Anterior cingulate cortex (tissue), 58 donors: Measurements from ENCODE around the gene ZNF264.
"Not testable (repeated sequence)": the region's sequence is repeated elsewhere in the genome, so short reads cannot be mapped to it uniquely, and the experiment has no call there.

Source experiments
- DNase-seq, 58 donors: peaks; one replicate each; lab custom pipeline; 2025; lab: John Stamatoyannopoulos, UW

Gene ZNF264

GRCh38 chr19:57191141-57192076 is at the start of gene ZNF264:
TSS of gene ZNF264 (plus strand) at chr19:57191500. CDS start at chr19:57191914, 414 bp downstream.
- DNase-seq, result peak; percentile 23 to 91 (median 80)

GRCh38 chr19:57141699-57142098 is 49.6 kb upstream of the ZNF264 start:
- DNase-seq, result no peak

- DNase-seq, result no peak
These were observed 38.4 kb upstream of the ZNF264 start for GRCh38 chr19:57152921-57153320.

- DNase-seq, result no peak
These were observed 29.2 kb upstream of the ZNF264 start for GRCh38 chr19:57161985-57162539.

- DNase-seq, result no peak
These were observed 25.5 kb upstream of the ZNF264 start for GRCh38 chr19:57165846-57166245.

- DNase-seq, result no peak
These were observed 23.9 kb upstream of the ZNF264 start, which contains the start of gene DUXA for GRCh38 chr19:57167385-57167784. TSS of gene DUXA (minus strand) at chr19:57167485. CDS start at chr19:57167443, 42 bp downstream.

GRCh38 chr19:57171551-57172081 is 19.7 kb upstream of the ZNF264 start:
- DNase-seq, result peak in 45 of 58 donors; percentile 0 to 34 (median 9)

GRCh38 chr19:57190301-57190700 is 999 bp upstream of the ZNF264 start:
- DNase-seq, result no peak

GRCh38 chr19:57192077-57192420 is 749 bp downstream of the ZNF264 start:
- peak in 1 of 58 donors; percentile 22 for DNase-seq

GRCh38 chr19:57192993-57193392 is 1.7 kb downstream of the ZNF264 start:
- no peak for DNase-seq

- not testable (repeated sequence) for DNase-seq
These were observed 6.6 kb downstream of the ZNF264 start for GRCh38 chr19:57197874-57198273.

GRCh38 chr19:57202160-57202559 is 10.9 kb downstream of the ZNF264 start:
- DNase-seq, result no peak

GRCh38 chr19:57210381-57210780 is 19.1 kb downstream of the ZNF264 start:
- peak in 11 of 58 donors; percentile 1 to 44 (median 8) for DNase-seq

- no peak for DNase-seq
These were observed 20.8 kb downstream of the ZNF264 start for GRCh38 chr19:57212109-57212508.

GRCh38 chr19:57227502-57227901 is 36.2 kb downstream of the ZNF264 start:
- no peak for DNase-seq

GRCh38 chr19:57231686-57232085 is 40.4 kb downstream of the ZNF264 start:
- DNase-seq, result no peak

- DNase-seq, result no peak
These were observed 41.9 kb downstream of the ZNF264 start for GRCh38 chr19:57233207-57233606.

- DNase-seq, result peak in 2 of 58 donors; percentile 47 to 69
These were observed 48.6 kb downstream of the ZNF264 start for GRCh38 chr19:57239982-57240310.

GRCh38 chr19:57240311-57241090 is 49.2 kb downstream of the ZNF264 start, which contains the start of gene ZNF805:
TSS of gene ZNF805 (plus strand) at chr19:57240632. CDS start at chr19:57240892, 260 bp downstream.
- DNase-seq, result peak; percentile 52 to 96 (median 90)

GRCh38 chr19:57241176-57241575 is 49.9 kb downstream of the ZNF264 start:
- peak in 7 of 58 donors; percentile 1 to 45 (median 8) for DNase-seq

GRCh38 chr19:57242821-57243220 is 51.5 kb downstream of the ZNF264 start:
- no peak for DNase-seq
